Body of pancreas (tissue), 4 donors: ENCODE measurements around the gene GATA3. TPM values are rescaled to one million over a fixed set of nuclear protein-coding genes. Genes with fewer than 3 reads are reported as not detected.

Experiments used
- ATAC-seq: fragments of 150-250 bp; one replicate; pipeline ENCODE4 v1.9.1; 2016
- DNase-seq, 4 donors: peaks; one replicate each; pipeline ENCODE4 v3.0.0-alpha.2; 2019
- H3K27ac ChIP-seq, 4 donors: fragments of 200-600 bp; sonication (generic); 1 replicate in 3 of 4; 2 replicates in 1 of 4; pipeline versions ENCODE4 v1.5.1 to v1.6.1; 2016 to 2019; ENCODE audit warnings: mild to moderate bottlenecking in 1 of 4, mixed read lengths in 1 of 4, moderate library complexity in 1 of 4
- H3K27me3 ChIP-seq, 2 donors: fragments of 200-600 bp; sonication (generic); one replicate each; pipeline ENCODE4 v1.6.0; 2016; ENCODE audit warnings: mild to moderate bottlenecking in 1 of 2
- H3K36me3 ChIP-seq, 2 donors: fragments of 200-600 bp; sonication (generic); replicated peaks in 1 of 2; 2 replicates each; pipeline ENCODE4 v1.5.1; 2016; ENCODE audit warnings: low read depth in 2 of 2; ENCODE audit not compliant: insufficient read depth in 1 of 2
- H3K4me1 ChIP-seq: fragments of 200-600 bp; sonication (generic); one replicate; pipeline ENCODE4 v1.6.0; 2016
- H3K4me3 ChIP-seq, 2 donors: fragments of 200-600 bp; sonication (generic); 1 replicate in 1 of 2; 2 replicates in 1 of 2; pipeline ENCODE4 v1.5.1; 2016 to 2019
- H3K9me3 ChIP-seq, 3 donors: fragments of 200-600 bp; sonication (generic); 1 replicate in 2 of 3; 2 replicates in 1 of 3; pipeline ENCODE4 v1.5.1; 2016
- CTCF ChIP-seq, 7 experiments: fragments of 450-650 bp in 4 of 7; fragments of 200-600 bp in 3 of 7; sonication (generic) in 3 of 7; IDR thresholded peaks; one replicate each; pipeline ENCODE4 v1.5.1; 2016 to 2019; ENCODE audit warnings: antibody characterized with exemption in 7 of 7
- POLR2A ChIP-seq, 3 donors: fragments of 450-650 bp; IDR thresholded peaks; one replicate each; pipeline ENCODE4 v1.6.1; 2016; ENCODE audit warnings: antibody characterized with exemption in 3 of 3, mild to moderate bottlenecking in 2 of 3
- WGBS, 2 donors: methylation state at CpG; one replicate each; pipeline ENCODE4 v1.1.5; 2017; 5-methylcytosine and 5-hydroxymethylcytosine counted together
- intact Hi-C: fragments of 100-400 bp; cut with DNase I; formaldehyde crosslinking; loops from one replicate; pipeline ENCODE4 v1.15.1; 2023
- total RNA-seq, 2 donors: library from RNA; depleted of rRNA; stranded (reverse); fragments of >200 nt; gene quantifications; one replicate each; pipeline ENCODE4 v1.1.0, GENCODE V29; 2016

Gene GATA3
- total RNA-seq, 2 donors from 2014 or later = 0.26 to 0.66 TPM

- WGBS, 2 donors = 5 to 14% methylated on average over 14 to 17 of the region's 17 CpGs
- DNase-seq = no peak
- no peak overlapping the region for H3K4me3 ChIP-seq
- intact Hi-C loops = no loop called here
- no peak overlapping the region for H3K27ac ChIP-seq
- peaks cover 5 to 71% of the 10 kb centered on the region in 2 donors for H3K27me3 ChIP-seq
- H3K36me3 ChIP-seq = no peaks in the 10 kb centered on the region
- H3K4me1 ChIP-seq = peaks cover 28% of the 10 kb centered on the region
- ATAC-seq = no peak
- TF ChIP-seq POLR2A (IDR thresholded peaks at IDR 0.05) = no peak
- TF ChIP-seq CTCF (IDR thresholded peaks at IDR 0.05) = no peak
- H3K9me3 ChIP-seq = no peaks in the 10 kb centered on the region
Observed at GRCh38 chr10:8041992-8042720, 12.3 kb upstream of the GATA3 start.

- WGBS, 2 donors = 5 to 6% methylated on average over 27 to 35 of the region's 35 CpGs
- intact Hi-C loops = no loop called here
- TF ChIP-seq CTCF (IDR thresholded peaks at IDR 0.05) = no peak
- TF ChIP-seq POLR2A (IDR thresholded peaks at IDR 0.05) = no peak
Observed at GRCh38 chr10:8042721-8043568, 11.5 kb upstream of the GATA3 start.

GRCh38 chr10:8043569-8044306, 10.8 kb upstream of the GATA3 start:
- no peaks in the 10 kb centered on the region for H3K9me3 ChIP-seq
- DNase-seq (no peak), ATAC-seq (no peak)
- TF ChIP-seq POLR2A (IDR thresholded peaks at IDR 0.05) (no peak), CTCF (IDR thresholded peaks at IDR 0.05) (no peak)
- H3K36me3 ChIP-seq = no peaks in the 10 kb centered on the region
- H3K27ac ChIP-seq = no peak overlapping the region
- WGBS, 2 donors = 4 to 6% methylated on average over 8 to 31 of the region's 31 CpGs
- no peak overlapping the region for H3K4me3 ChIP-seq
- intact Hi-C loops = no loop called here
- peaks cover 5 to 76% of the 10 kb centered on the region in 2 donors for H3K27me3 ChIP-seq
- peaks cover 24% of the 10 kb centered on the region for H3K4me1 ChIP-seq

More at GRCh38 chr10:8042721-8043568, 11.5 kb upstream of the GATA3 start:
- Histone ChIP-seq H3K27me3 (peaks cover 5 to 74% of the 10 kb centered on the region in 2 donors), H3K36me3 (no peaks in the 10 kb centered on the region), H3K9me3 (no peaks in the 10 kb centered on the region), H3K4me1 (peaks cover 24% of the 10 kb centered on the region), H3K4me3 (no peak overlapping the region), H3K27ac (no peak overlapping the region)
- DNase-seq (no peak), ATAC-seq (no peak)

GRCh38 chr10:8044331-8044907, 10.1 kb upstream of the GATA3 start:
- peaks cover 29% of the 10 kb centered on the region for H3K4me1 ChIP-seq
- no peak for DNase-seq
- H3K27ac ChIP-seq = no peak overlapping the region
- no peaks in the 10 kb centered on the region for H3K36me3 ChIP-seq
- 7 to 19% methylated on average over 12 of the region's 12 CpGs for WGBS, 2 donors
- H3K27me3 ChIP-seq = peaks cover 5 to 76% of the 10 kb centered on the region in 2 donors
- no peaks in the 10 kb centered on the region for H3K9me3 ChIP-seq
- H3K4me3 ChIP-seq = no peak overlapping the region
- ATAC-seq = no peak
- intact Hi-C loops = no loop called here
- TF ChIP-seq POLR2A (IDR thresholded peaks at IDR 0.05) (no peak), CTCF (IDR thresholded peaks at IDR 0.05) (no peak)
